HCT116 (cell line): ENCODE results near the gene MST1R. TPM values are rescaled to one million over a fixed set of nuclear protein-coding genes. Genes with fewer than 3 reads are reported as not detected.

Experiments used
- ATAC-seq: fragments of 200-7000 bp; cut with Tn5 transposase; 2 replicates; pipeline ENCODE4 v1.9.1; 2020; ENCODE audit warnings: mild to moderate bottlenecking, moderate library complexity
- BruUV-seq: library from RNA; stranded (reverse); fragments of 400-500 nt; replicated peaks from 2 replicates; lab custom pipeline; 2021; lab: Mats Ljungman, UMichigan
- CTCF ChIA-PET: fragments of 300-600 bp; sonication (Branson Sonifier 250); formaldehyde crosslinking; loops from one replicate; lab custom pipeline; 2021; ENCODE audit warnings: antibody characterized with exemption; lab: Charles Lee
- POLR2A ChIA-PET: fragments of 300-600, 350-600 bp; sonication (Branson Sonifier 250); formaldehyde crosslinking; loops from one replicate; lab custom pipeline; 2021; ENCODE audit warnings: antibody characterized with exemption; lab: Charles Lee
- RAD21 ChIA-PET, 2 experiments: fragments of 300-600 bp; sonication (Branson Sonifier 250); formaldehyde crosslinking; loops; one replicate each; lab custom pipeline; 2023; ENCODE audit warnings: low total read pairs in 2 of 2; ENCODE audit not compliant: uncharacterized antibody in 2 of 2, unreplicated experiment in 2 of 2, low non-redundant PET in 1 of 2; lab: Charles Lee
- DNase-seq: peaks from one replicate; pipeline ENCODE4 v3.0.0-alpha.2; 2010; ENCODE audit warnings: low read depth, low spot score
- H2AFZ ChIP-seq: fragments of 200-600 bp; shearing (Covaris generic), sonication (generic); 2 replicates; pipeline ENCODE4 v1.6.1; 2017; ENCODE audit warnings: low read depth, mixed run types, mixed read lengths, antibody characterized with exemption, low read length; ENCODE audit not compliant: poor library complexity, severe bottlenecking
- H3K27ac ChIP-seq: 2 replicates; pipeline ENCODE4 v1.5.1; 2012; ENCODE audit warnings: low read depth, low read length
- H3K27me3 ChIP-seq: fragments of 200-600 bp; sonication (generic); 2 replicates; pipeline ENCODE4 v1.6.1; 2016; ENCODE audit warnings: mixed run types, low read length, mixed read lengths; ENCODE audit not compliant: insufficient read depth
- H3K36me3 ChIP-seq, 2 experiments: fragments of 200-500 bp in 1 of 2; fragments of 200-600 bp in 1 of 2; sonication (Bioruptor generic) in 1 of 2; sonication (generic) in 1 of 2; 2 replicates each; pipeline versions ENCODE4 v1.5.1 to v1.6.1; 2014 to 2016; ENCODE audit warnings: low read length in 2 of 2, inconsistent platforms in 1 of 2, mixed read lengths in 1 of 2, mixed run types in 1 of 2; ENCODE audit not compliant: insufficient read depth in 2 of 2, control insufficient read depth in 1 of 2
- H3K4me1 ChIP-seq, 2 experiments: fragments of 200-600 bp in 1 of 2; sonication (generic) in 1 of 2; 2 replicates each; pipeline versions ENCODE4 v1.5.1 to v1.6.1; 2012 to 2017; ENCODE audit warnings: low read length in 2 of 2, inconsistent platforms in 1 of 2, mild to moderate bottlenecking in 1 of 2, mixed read lengths in 1 of 2, mixed run types in 1 of 2, moderate library complexity in 1 of 2; ENCODE audit not compliant: insufficient read depth in 2 of 2, control insufficient read depth in 1 of 2
- H3K4me2 ChIP-seq: fragments of 200-600 bp; sonication (generic); 2 replicates; pipeline ENCODE4 v1.6.1; 2017; ENCODE audit warnings: mixed run types, low read length, mixed read lengths
- H3K4me3 ChIP-seq, 2 experiments: fragments of 200-600 bp in 1 of 2; sonication (generic) in 1 of 2; replicated peaks in 1 of 2; 2 replicates each; pipeline ENCODE4 v1.5.1; 2011 to 2016; ENCODE audit warnings: low read length in 2 of 2, control low read depth in 1 of 2, low read depth in 1 of 2, mild to moderate bottlenecking in 1 of 2, mixed read lengths in 1 of 2, mixed run types in 1 of 2
- H3K79me2 ChIP-seq: fragments of 200-600 bp; sonication (generic); 2 replicates; pipeline ENCODE4 v1.6.1; 2017; ENCODE audit warnings: mild to moderate bottlenecking, mixed run types, low read length, moderate library complexity, mixed read lengths; ENCODE audit not compliant: insufficient read depth
- H3K9ac ChIP-seq: fragments of 200-600 bp; sonication (generic); 2 replicates; pipeline ENCODE4 v1.6.1; 2016; ENCODE audit warnings: low read length, mixed read lengths
- H3K9me2 ChIP-seq: fragments of 200-600 bp; sonication (generic), shearing (Covaris generic); 2 replicates; pipeline ENCODE4 v1.6.1; 2017; ENCODE audit warnings: mixed run types, mild to moderate bottlenecking, moderate library complexity; ENCODE audit not compliant: insufficient read depth
- H3K9me3 ChIP-seq, 2 experiments: fragments of 200-500 bp in 1 of 2; fragments of 200-600 bp in 1 of 2; sonication (Bioruptor generic) in 1 of 2; sonication (generic) in 1 of 2; 2 replicates each; pipeline ENCODE4 v1.6.1; 2014 to 2017; ENCODE audit warnings: low read length in 2 of 2, mixed read lengths in 2 of 2, inconsistent platforms in 1 of 2, low read depth in 1 of 2, mild to moderate bottlenecking in 1 of 2, mixed run types in 1 of 2, moderate library complexity in 1 of 2; ENCODE audit not compliant: control insufficient read depth in 1 of 2, insufficient read depth in 1 of 2
- H4K20me1 ChIP-seq: fragments of 200-600 bp; sonication (generic), shearing (Covaris generic); 2 replicates; pipeline ENCODE4 v1.6.1; 2017; ENCODE audit warnings: mixed run types, mild to moderate bottlenecking, moderate library complexity; ENCODE audit not compliant: insufficient read depth
- CBX3 ChIP-seq: IDR thresholded peaks from 2 replicates; pipeline ENCODE4 v1.6.1; 2012; ENCODE audit warnings: low read depth
- CEBPB ChIP-seq: IDR thresholded peaks from 2 replicates; pipeline ENCODE4 v1.6.1; 2012; ENCODE audit warnings: low read depth
- EGR1 ChIP-seq: IDR thresholded peaks from 2 replicates; pipeline ENCODE4 v1.6.1; 2012; ENCODE audit warnings: low read depth
- EZH2 ChIP-seq: fragments of 200-600 bp; sonication (generic); IDR thresholded peaks from 2 replicates; pipeline ENCODE4 v1.6.1; 2017; ENCODE audit warnings: antibody characterized with exemption, mixed run types
- EZH2phosphoT487 ChIP-seq: fragments of 200-600 bp; IDR thresholded peaks from 2 replicates; pipeline ENCODE4 v1.6.1; 2018; ENCODE audit warnings: antibody characterized with exemption, borderline replicate concordance
- FOSL1 ChIP-seq: IDR thresholded peaks from 2 replicates; pipeline ENCODE4 v1.6.1; 2012; ENCODE audit warnings: low read depth
- MAX ChIP-seq: IDR thresholded peaks from 2 replicates; pipeline ENCODE4 v1.6.1; 2012
- POLR2A ChIP-seq: IDR thresholded peaks from 2 replicates; pipeline ENCODE4 v1.7.0; 2011; ENCODE audit warnings: borderline replicate concordance; ENCODE audit not compliant: insufficient read depth, insufficient read length; ENCODE audit errors: extremely low read depth
- POLR2AphosphoS5 ChIP-seq: IDR thresholded peaks from 2 replicates; pipeline ENCODE4 v1.6.1; 2011; ENCODE audit warnings: mild to moderate bottlenecking, low read depth, low read length, moderate library complexity
- RAD21 ChIP-seq: IDR thresholded peaks from 2 replicates; pipeline ENCODE4 v1.6.1; 2012; ENCODE audit warnings: low read depth, mild to moderate bottlenecking
- REST ChIP-seq: IDR thresholded peaks from 2 replicates; pipeline ENCODE4 v1.6.1; 2012; ENCODE audit warnings: low read depth
- SIN3A ChIP-seq: IDR thresholded peaks from 2 replicates; pipeline ENCODE4 v1.6.1; 2012; ENCODE audit warnings: low read depth
- SP1 ChIP-seq: IDR thresholded peaks from 2 replicates; pipeline ENCODE4 v1.6.1; 2012; ENCODE audit warnings: low read depth
- TCF7L2 ChIP-seq: IDR thresholded peaks from 2 replicates; pipeline ENCODE4 v1.7.0; 2011; ENCODE audit warnings: borderline replicate concordance, inconsistent platforms; ENCODE audit not compliant: insufficient read depth, insufficient read length; ENCODE audit errors: extremely low read depth
- YY1 ChIP-seq: IDR thresholded peaks from 2 replicates; pipeline ENCODE4 v1.6.1; 2011; ENCODE audit warnings: low read length, low read depth, moderate library complexity, mild to moderate bottlenecking; ENCODE audit not compliant: insufficient replicate concordance; ENCODE audit errors: extremely low read depth
- ZBTB33 ChIP-seq: IDR thresholded peaks from 2 replicates; pipeline ENCODE4 v1.6.1; 2011; ENCODE audit warnings: mild to moderate bottlenecking, low read length, moderate library complexity; ENCODE audit not compliant: insufficient replicate concordance; ENCODE audit errors: extremely low read depth
- ZFX ChIP-seq: fragments of 450-650 bp; IDR thresholded peaks from 2 replicates; pipeline ENCODE4 v1.6.1; 2017
- ZNF274 ChIP-seq: fragments of 200-500 bp; sonication (Bioruptor generic); IDR thresholded peaks from 2 replicates; pipeline ENCODE4 v1.6.1; 2014; ENCODE audit warnings: mild to moderate bottlenecking, low read depth, low read length, inconsistent platforms
- intact Hi-C: fragments of 100-400 bp; cut with micrococcal nuclease; formaldehyde crosslinking; loops from 2 replicates; pipeline ENCODE4 v1.10.0; 2022
- total RNA-seq: library from RNA; stranded (reverse); gene quantifications from one replicate; pipeline ENCODE4 v1.2.1, GENCODE V29; 2021; ENCODE audit not compliant: unreplicated experiment

MST1R gene
- total RNA-seq, 1 experiment from 2014 or later: 113 TPM

- no peak for TF ChIP-seq ZBTB33
Observed at GRCh38 chr3:49867400-49867799, 36.3 kb downstream of the MST1R start (continued).

- no peaks in the 10 kb centered on the region for H4K20me1 ChIP-seq
- no peaks in the 10 kb centered on the region for H3K36me3 ChIP-seq
- no peaks in the 10 kb centered on the region for H3K9me2 ChIP-seq
- no peak overlapping the region for H3K4me2 ChIP-seq
- H3K27me3 ChIP-seq: peaks cover 20% of the 10 kb centered on the region; the same call in 1 of the 2 replicates
- POLR2A ChIA-PET: no interaction called here
- intact Hi-C loops: no loop called here
- H3K9ac ChIP-seq: no peak overlapping the region
- BruUV-seq: no TSS peak
- H3K27ac ChIP-seq: no peak overlapping the region
- no peak overlapping the region for H2AFZ ChIP-seq
- H3K9me3 ChIP-seq: no peaks in the 10 kb centered on the region
- RAD21 ChIA-PET: no interaction called here
- ATAC-seq (no peak), DNase-seq (no peak)
- H3K4me1 ChIP-seq: 0 out of 4 replicates have a peak, but pooled peaks cover 0 to 6% of the 10 kb centered on the region in 2 experiments
- no peak overlapping the region for H3K4me3 ChIP-seq
- H3K79me2 ChIP-seq: no peaks in the 10 kb centered on the region
- CTCF ChIA-PET: no interaction called here
- TF ChIP-seq MAX: no peak
- no peak for TF ChIP-seq POLR2A
- no peak for TF ChIP-seq YY1
- no peak for TF ChIP-seq ZBTB33
- TF ChIP-seq REST: no peak
- TF ChIP-seq FOSL1: no peak
- TF ChIP-seq EZH2: no peak
- no peak for TF ChIP-seq SP1
- TF ChIP-seq SIN3A: no peak
- no peak for TF ChIP-seq CBX3
- no peak for TF ChIP-seq POLR2AphosphoS5
- TF ChIP-seq ZFX: no peak
- no peak for TF ChIP-seq TCF7L2
- no peak for TF ChIP-seq RAD21
- TF ChIP-seq EGR1: no peak
- TF ChIP-seq CEBPB: no peak
- TF ChIP-seq ZNF274: no peak
- no peak for TF ChIP-seq EZH2phosphoT487
Observed at GRCh38 chr3:49865198-49865784, 38.4 kb downstream of the MST1R start.
